Measurements from ENCODE around the gene CTCFL. TPM values are rescaled to one million over a fixed set of nuclear protein-coding genes. Genes with fewer than 3 reads are reported as not detected.

The CTCFL gene
- total and polyA plus RNA-seq, 2 donors (not counting 1 experiment from before 2014, with no cell fraction given) = not detected

Other genes starting within 250 kb of the CTCFL start
- not detected in 2 replicates for gene SPO11, start 195.3 kb downstream of the CTCFL start, total RNA-seq
- gene SPO11, start 195.3 kb downstream of the CTCFL start, polyA plus RNA-seq = not detected in 2 replicates
- gene RAE1, start 173.9 kb downstream of the CTCFL start, total RNA-seq = 22.9 and 27.2 TPM in 2 replicates
- 39.4 and 52.8 TPM in 2 replicates for gene RAE1, start 173.9 kb downstream of the CTCFL start, polyA plus RNA-seq
- gene RBM38, start 133.7 kb downstream of the CTCFL start, total RNA-seq = 7.9 and 8.5 TPM in 2 replicates
- 3.9 and 7.3 TPM in 2 replicates for gene RBM38, start 133.7 kb downstream of the CTCFL start, polyA plus RNA-seq
- gene PCK1, start 36.0 kb upstream of the CTCFL start, total RNA-seq = under 0.01 TPM in 1 of 2 replicates, not detected in the other
- gene PCK1, start 36.0 kb upstream of the CTCFL start, polyA plus RNA-seq = not detected in 2 replicates
- gene ZBP1, start 95.3 kb upstream of the CTCFL start, total RNA-seq = not detected in 2 replicates
- gene ZBP1, start 95.3 kb upstream of the CTCFL start, polyA plus RNA-seq = not detected in 2 replicates
- gene PMEPA1, start 184.9 kb upstream of the CTCFL start, total RNA-seq = 0.33 and 1.0 TPM in 2 replicates
- gene PMEPA1, start 184.9 kb upstream of the CTCFL start, polyA plus RNA-seq = 0.19 and 1.0 TPM in 2 replicates

All from fibroblast of lung (primary cell).